GM21526 (cell line): ENCODE results near the gene DNAJB4.
"Not testable (repeated sequence)": the region's sequence is repeated elsewhere in the genome, so short reads cannot be mapped to it uniquely, and the experiment has no call there.

ENCODE experiments used
- ATAC-seq: cut with Tn5 transposase; IDR thresholded peaks from one replicate; pipeline ENCODE4 v1.9.1; 2021; ENCODE audit warnings: moderate library complexity; ENCODE audit not compliant: unreplicated experiment, low FRiP score

Gene DNAJB4

GRCh38 chr1:78004719-78005447, at the start of gene DNAJB4:
Gene DNAJB4 (plus strand): TSS chr1:78004939. CDS start chr1:78005111, 172 bp downstream.
- ATAC-seq = peak; percentile 97

- ATAC-seq = no peak
Observed at GRCh38 chr1:77955709-77956108, 49.0 kb upstream of the DNAJB4 start.

GRCh38 chr1:77956464-77956863, 48.3 kb upstream of the DNAJB4 start:
- ATAC-seq = no peak

GRCh38 chr1:77958391-77958790, 46.3 kb upstream of the DNAJB4 start:
- no peak for ATAC-seq

- ATAC-seq = no peak
Observed at GRCh38 chr1:77958850-77959249, 45.9 kb upstream of the DNAJB4 start.

- no peak for ATAC-seq
Observed at GRCh38 chr1:77961392-77961791, 43.3 kb upstream of the DNAJB4 start.

- ATAC-seq = no peak
Observed at GRCh38 chr1:77966291-77966690, 38.4 kb upstream of the DNAJB4 start.

GRCh38 chr1:77970192-77970591, 34.5 kb upstream of the DNAJB4 start:
- no peak for ATAC-seq

- no peak for ATAC-seq
Observed at GRCh38 chr1:77972080-77972479, 32.7 kb upstream of the DNAJB4 start.

GRCh38 chr1:77975386-77975785, 29.4 kb upstream of the DNAJB4 start:
- ATAC-seq = no peak

- no peak for ATAC-seq
Observed at GRCh38 chr1:77975907-77976306, 28.8 kb upstream of the DNAJB4 start.

- ATAC-seq = no peak
Observed at GRCh38 chr1:77976433-77977076, 28.2 kb upstream of the DNAJB4 start.

- ATAC-seq = peak; percentile 0
Observed at GRCh38 chr1:77977989-77978292, 26.8 kb upstream of the DNAJB4 start.

GRCh38 chr1:77978293-77978968, 26.3 kb upstream of the DNAJB4 start:
- ATAC-seq = peak; percentile 68

- peak; percentile 81 for ATAC-seq
Observed at GRCh38 chr1:77978969-77979876, 25.5 kb upstream of the DNAJB4 start, which contains the start of gene FUBP1. Gene FUBP1 (minus strand): TSS chr1:77979072. CDS start chr1:77979004, 68 bp downstream.

- ATAC-seq = not testable (repeated sequence)
Observed at GRCh38 chr1:77983352-77983996, 21.3 kb upstream of the DNAJB4 start.

- no peak for ATAC-seq
Observed at GRCh38 chr1:77983997-77984355, 20.8 kb upstream of the DNAJB4 start.

- no peak for ATAC-seq
Observed at GRCh38 chr1:77984629-77985028, 20.1 kb upstream of the DNAJB4 start.

GRCh38 chr1:77986810-77987209, 17.9 kb upstream of the DNAJB4 start:
- no peak for ATAC-seq

- no peak for ATAC-seq
Observed at GRCh38 chr1:77987919-77988318, 16.8 kb upstream of the DNAJB4 start.
